Bronchial epithelial cell (primary cell): ENCODE results near the gene PTPN3. TPM values are rescaled to one million over a fixed set of nuclear protein-coding genes. Genes with fewer than 3 reads are reported as not detected.

Source experiments
- DNase-seq: peaks from one replicate; pipeline ENCODE4 v3.0.0-alpha.2; 2010; ENCODE audit warnings: low read depth
- FAIRE-seq: peaks from 2 replicates; lab custom pipeline; 2011; peaks lifted over from hg19 to GRCh38; lab: Jason Lieb, UNC
- H3K27me3 ChIP-seq: 2 replicates; pipeline ENCODE4 v1.5.1; 2011; ENCODE audit warnings: low read length; ENCODE audit not compliant: control insufficient read depth, insufficient read depth
- H3K36me3 ChIP-seq: 2 replicates; pipeline ENCODE4 v1.5.1; 2011; ENCODE audit warnings: low read length; ENCODE audit not compliant: control insufficient read depth, insufficient read depth
- H3K4me3 ChIP-seq: 2 replicates; pipeline ENCODE4 v1.5.1; 2011; ENCODE audit warnings: mild to moderate bottlenecking, low read depth, low read length, control low read depth
- total RNA-seq: library from RNA; depleted of rRNA; stranded (reverse); fragments of >200 nt; gene quantifications from 2 replicates; pipeline ENCODE4 v1.2.1, GENCODE V29; 2014
- TF ChIP-seq, protein P1 (sequence below): IDR thresholded peaks from 2 replicates; pipeline ENCODE4 v1.5.1; 2011; ENCODE audit warnings: mild to moderate bottlenecking, moderate library complexity, low read length, control low read depth, inconsistent platforms; ENCODE audit not compliant: insufficient read depth, severe bottlenecking

The PTPN3 gene
- total RNA-seq, 1 donor from 2014 or later, result 14.2 TPM

- no peaks in the 10 kb centered on the region for H3K27me3 ChIP-seq
- no peak overlapping the region for H3K4me3 ChIP-seq
- FAIRE-seq (no peak), DNase-seq (no peak)
- TF ChIP-seq, protein P1, sequence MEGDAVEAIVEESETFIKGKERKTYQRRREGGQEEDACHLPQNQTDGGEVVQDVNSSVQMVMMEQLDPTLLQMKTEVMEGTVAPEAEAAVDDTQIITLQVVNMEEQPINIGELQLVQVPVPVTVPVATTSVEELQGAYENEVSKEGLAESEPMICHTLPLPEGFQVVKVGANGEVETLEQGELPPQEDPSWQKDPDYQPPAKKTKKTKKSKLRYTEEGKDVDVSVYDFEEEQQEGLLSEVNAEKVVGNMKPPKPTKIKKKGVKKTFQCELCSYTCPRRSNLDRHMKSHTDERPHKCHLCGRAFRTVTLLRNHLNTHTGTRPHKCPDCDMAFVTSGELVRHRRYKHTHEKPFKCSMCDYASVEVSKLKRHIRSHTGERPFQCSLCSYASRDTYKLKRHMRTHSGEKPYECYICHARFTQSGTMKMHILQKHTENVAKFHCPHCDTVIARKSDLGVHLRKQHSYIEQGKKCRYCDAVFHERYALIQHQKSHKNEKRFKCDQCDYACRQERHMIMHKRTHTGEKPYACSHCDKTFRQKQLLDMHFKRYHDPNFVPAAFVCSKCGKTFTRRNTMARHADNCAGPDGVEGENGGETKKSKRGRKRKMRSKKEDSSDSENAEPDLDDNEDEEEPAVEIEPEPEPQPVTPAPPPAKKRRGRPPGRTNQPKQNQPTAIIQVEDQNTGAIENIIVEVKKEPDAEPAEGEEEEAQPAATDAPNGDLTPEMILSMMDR, result no peak
- peaks cover 29% of the 10 kb centered on the region for H3K36me3 ChIP-seq
Observed at GRCh38 chr9:109426626-109427402, 71.3 kb downstream of the PTPN3 start.

- TF ChIP-seq, protein P1, result no peak
- no peak overlapping the region for H3K4me3 ChIP-seq
- no peaks in the 10 kb centered on the region for H3K27me3 ChIP-seq
- DNase-seq, result no peak
- no peak for FAIRE-seq
- peaks cover 28% of the 10 kb centered on the region for H3K36me3 ChIP-seq
Observed at GRCh38 chr9:109424618-109425017, 73.5 kb downstream of the PTPN3 start.

- Histone ChIP-seq H3K4me3 (no peak overlapping the region), H3K36me3 (peaks cover 27% of the 10 kb centered on the region), H3K27me3 (no peaks in the 10 kb centered on the region)
- FAIRE-seq, result no peak
- TF ChIP-seq, protein P1, result no peak
- no peak for DNase-seq
Observed at GRCh38 chr9:109423877-109424276, 74.2 kb downstream of the PTPN3 start.

DNA sequence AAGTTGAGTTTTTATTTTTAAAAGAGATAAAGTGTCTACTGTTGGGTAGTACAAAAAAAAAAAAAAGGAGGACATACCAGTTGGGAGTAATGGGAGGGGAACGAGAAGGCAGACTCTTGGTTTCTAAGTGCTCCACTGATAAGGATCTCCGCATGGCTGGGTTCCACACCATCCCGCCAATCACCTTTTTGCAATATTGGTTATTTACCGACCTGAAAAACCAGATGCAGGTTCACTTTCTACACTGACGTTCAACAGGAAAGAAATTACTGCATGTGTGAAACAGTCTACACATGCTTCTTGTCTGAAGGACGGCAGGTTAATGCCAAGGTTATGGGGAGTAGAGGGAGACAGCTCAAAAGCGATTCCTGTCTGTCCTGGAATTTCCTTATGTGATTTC is 75.5 kb downstream of the PTPN3 start:
- TF ChIP-seq, protein P1, result no peak
- Histone ChIP-seq H3K4me3 (no peak overlapping the region), H3K36me3 (peaks cover 33% of the 10 kb centered on the region), H3K27me3 (no peaks in the 10 kb centered on the region)
- DNase-seq (no peak), FAIRE-seq (no peak)

- DNase-seq (no peak), FAIRE-seq (no peak)
- TF ChIP-seq, protein P1, result no peak
- H3K27me3 ChIP-seq, result no peaks in the 10 kb centered on the region
- H3K36me3 ChIP-seq, result peaks cover 29% of the 10 kb centered on the region
- H3K4me3 ChIP-seq, result no peak overlapping the region
Observed at GRCh38 chr9:109421026-109421970, 76.8 kb downstream of the PTPN3 start.
